HT-29 (cell line): Measurements from ENCODE around the gene SHH. TPM values are rescaled to one million over a fixed set of nuclear protein-coding genes. Genes with fewer than 3 reads are reported as not detected.

Experiments used
- DNase-seq: peaks from one replicate; pipeline ENCODE4 v3.0.0-alpha.2; 2015; ENCODE audit warnings: low spot score
- total RNA-seq: library from RNA; depleted of rRNA; stranded (reverse); fragments of >200 nt; shearing (Covaris generic); gene quantifications from 2 replicates; pipeline ENCODE4 v1.2.3, GENCODE V29; 2014

Gene SHH
- total RNA-seq, 1 experiment from 2014 or later, result 22.6 TPM

GRCh38 chr7:155792315-155792960, 19.8 kb downstream of the SHH start:
- DNase-seq, result no peak

GRCh38 chr7:155791836-155792235, 20.4 kb downstream of the SHH start:
- no peak for DNase-seq

GRCh38 chr7:155791214-155791737, 21.0 kb downstream of the SHH start:
- DNase-seq, result no peak

- no peak for DNase-seq
These were observed 21.6 kb downstream of the SHH start for GRCh38 chr7:155790666-155791065.

- no peak for DNase-seq
These were observed 23.1 kb downstream of the SHH start for GRCh38 chr7:155789001-155789725.

GRCh38 chr7:155788616-155789000, 23.7 kb downstream of the SHH start:
- peak; percentile 32 for DNase-seq

- no peak for DNase-seq
These were observed 25.0 kb downstream of the SHH start for GRCh38 chr7:155787171-155787851.

- no peak for DNase-seq
These were observed 25.8 kb downstream of the SHH start for GRCh38 chr7:155786491-155786890.

GRCh38 chr7:155785536-155785935, 26.7 kb downstream of the SHH start:
- no peak for DNase-seq

GRCh38 chr7:155782466-155782865, 29.8 kb downstream of the SHH start:
- no peak for DNase-seq

GRCh38 chr7:155781433-155781832, 30.8 kb downstream of the SHH start:
- DNase-seq, result no peak

- no peak for DNase-seq
These were observed 31.4 kb downstream of the SHH start for GRCh38 chr7:155780884-155781283.

- no peak for DNase-seq
These were observed 33.9 kb downstream of the SHH start for GRCh38 chr7:155778349-155778748.

GRCh38 chr7:155776606-155777005, 35.7 kb downstream of the SHH start:
- DNase-seq, result no peak

- no peak for DNase-seq
These were observed 36.6 kb downstream of the SHH start for GRCh38 chr7:155775691-155776090.

GRCh38 chr7:155774947-155775346, 37.3 kb downstream of the SHH start:
- DNase-seq, result no peak

GRCh38 chr7:155773531-155773930, 38.7 kb downstream of the SHH start:
- no peak for DNase-seq

GRCh38 chr7:155770241-155770640, 42.0 kb downstream of the SHH start:
- no peak for DNase-seq

- DNase-seq, result no peak
These were observed 42.6 kb downstream of the SHH start for GRCh38 chr7:155769701-155770100.

- DNase-seq, result no peak
These were observed 45.0 kb downstream of the SHH start for GRCh38 chr7:155766966-155767916.

GRCh38 chr7:155766386-155766785, 45.9 kb downstream of the SHH start:
- no peak for DNase-seq
